Lower lobe of right lung (tissue), 2 donors: ENCODE results near the gene RUFY1. TPM values are rescaled to one million over a fixed set of nuclear protein-coding genes. Genes with fewer than 3 reads are reported as not detected.
A peak's percentile ranks its signal among the peaks of the same experiment; 100 is the strongest.

Experiments used
- ATAC-seq, 2 donors: fragments of 200-7000 bp; cut with Tn5 transposase; one replicate each; pipeline ENCODE4 v1.9.1; 2020 to 2022; ENCODE audit warnings: mild to moderate bottlenecking in 2 of 2, moderate library complexity in 2 of 2
- DNase-seq: peaks from one replicate; pipeline ENCODE4 v3.0.0-alpha.2; 2020
- H3K27ac ChIP-seq: fragments of 200-600 bp; one replicate; pipeline ENCODE4 v1.8.0; 2022
- H3K27me3 ChIP-seq: fragments of 200-600 bp; one replicate; pipeline ENCODE4 v1.8.0; 2022; ENCODE audit warnings: low read depth
- H3K36me3 ChIP-seq: fragments of 200-600 bp; one replicate; pipeline ENCODE4 v1.8.0; 2022; ENCODE audit warnings: mild to moderate bottlenecking
- H3K4me1 ChIP-seq: fragments of 200-600 bp; one replicate; pipeline ENCODE4 v1.8.0; 2022
- H3K4me3 ChIP-seq: fragments of 200-600 bp; one replicate; pipeline ENCODE4 v1.8.0; 2022; ENCODE audit warnings: mild to moderate bottlenecking
- H3K9me3 ChIP-seq: fragments of 200-600 bp; one replicate; pipeline ENCODE4 v1.8.0; 2022
- CTCF ChIP-seq: fragments of 200-600 bp; IDR thresholded peaks from one replicate; pipeline ENCODE4 v1.8.0; 2022; ENCODE audit warnings: antibody characterized with exemption, mild to moderate bottlenecking
- intact Hi-C: fragments of 100-400 bp; cut with DNase I; formaldehyde crosslinking; loops from one replicate; pipeline ENCODE4 v1.11.0; 2022
- total RNA-seq: library from RNA; stranded (reverse); fragmentation: NEBNext Ultra II Directional; extraction: Animal tissue kit (Norgen Biotek cat#: 25700); gene quantifications from one replicate; pipeline ENCODE4 v1.2.1, GENCODE V29; 2021
- donor health status: DM: no; HTN: yes; CAD: no; lungs with severe emphysema.

The RUFY1 gene
- total RNA-seq, 1 donor from 2014 or later, result 58.8 TPM

GRCh38 chr5:179619776-179620175 is 69.4 kb downstream of the RUFY1 start:
- TF ChIP-seq CTCF, result no peak
- peaks cover 81% of the 10 kb centered on the region for H3K4me1 ChIP-seq
- DNase-seq (no peak), ATAC-seq (no peak)
- intact Hi-C loops, result no loop called here
- no peak overlapping the region for H3K27ac ChIP-seq
- peaks cover 77% of the 10 kb centered on the region for H3K36me3 ChIP-seq
- no peaks in the 10 kb centered on the region for H3K27me3 ChIP-seq
- H3K4me3 ChIP-seq, result peak overlapping the region; percentile 97
- no peaks in the 10 kb centered on the region for H3K9me3 ChIP-seq

- H3K27ac ChIP-seq, result no peak overlapping the region
- H3K36me3 ChIP-seq, result peaks cover 72% of the 10 kb centered on the region
- no peaks in the 10 kb centered on the region for H3K9me3 ChIP-seq
Observed at GRCh38 chr5:179620293-179620692, 69.9 kb downstream of the RUFY1 start.

GRCh38 chr5:179620703-179621350 is 70.5 kb downstream of the RUFY1 start:
- peaks cover 74% of the 10 kb centered on the region for H3K4me1 ChIP-seq
- H3K9me3 ChIP-seq, result no peaks in the 10 kb centered on the region
- no peaks in the 10 kb centered on the region for H3K27me3 ChIP-seq
- H3K4me3 ChIP-seq, result peak overlapping the region; percentile 97
- H3K36me3 ChIP-seq, result peaks cover 67% of the 10 kb centered on the region
- ATAC-seq, result no peak
- TF ChIP-seq CTCF, result no peak
- H3K27ac ChIP-seq, result no peak overlapping the region
- intact Hi-C loops, result no loop called here
- DNase-seq, result no peak

More at GRCh38 chr5:179620293-179620692, 69.9 kb downstream of the RUFY1 start:
- no peak for TF ChIP-seq CTCF
- no peak for ATAC-seq
- Histone ChIP-seq H3K4me3 (peak overlapping the region; percentile 97), H3K27me3 (no peaks in the 10 kb centered on the region), H3K4me1 (peaks cover 80% of the 10 kb centered on the region)
- intact Hi-C loops, result no loop called here
- no peak for DNase-seq

- TF ChIP-seq CTCF, result no peak
- no peak overlapping the region for H3K27ac ChIP-seq
- peaks cover 58% of the 10 kb centered on the region for H3K36me3 ChIP-seq
- H3K4me1 ChIP-seq, result peaks cover 66% of the 10 kb centered on the region
- intact Hi-C loops, result no loop called here
- no peaks in the 10 kb centered on the region for H3K27me3 ChIP-seq
- ATAC-seq, result no peak
- peak overlapping the region; percentile 97 for H3K4me3 ChIP-seq
- DNase-seq, result no peak
- no peaks in the 10 kb centered on the region for H3K9me3 ChIP-seq
Observed at GRCh38 chr5:179621551-179622214, 71.3 kb downstream of the RUFY1 start.

- H3K9me3 ChIP-seq, result no peaks in the 10 kb centered on the region
- peak; percentile 93 to 95 for ATAC-seq
- intact Hi-C loops, result no loop called here
- H3K4me1 ChIP-seq, result peaks cover 50% of the 10 kb centered on the region
- TF ChIP-seq CTCF, result no peak
- peak within 1 kb of the TSS; percentile 97 for H3K4me3 ChIP-seq
- DNase-seq, result peak; percentile 98
- peaks cover 42% of the 10 kb centered on the region for H3K36me3 ChIP-seq
- peak within 1 kb of the TSS; percentile 100 for H3K27ac ChIP-seq
- H3K27me3 ChIP-seq, result no peaks in the 10 kb centered on the region
Observed at GRCh38 chr5:179623003-179623905, 72.9 kb downstream of the RUFY1 start, which contains the start of gene HNRNPH1. Gene HNRNPH1, minus strand, starts transcription at chr5:179623671. Its CDS starts 538 bp downstream, at chr5:179623133.
